ENCODE measurements around the gene SETD7. TPM values are rescaled to one million over a fixed set of nuclear protein-coding genes. Genes with fewer than 3 reads are reported as not detected.
"Not testable (repeated sequence)": the region's sequence is repeated elsewhere in the genome, so short reads cannot be mapped to it uniquely, and the experiment has no call there.

Gene SETD7
- total RNA-seq, 5 donors from 2014 or later (not counting 1 experiment from before 2014, with no cell fraction given) = 6.5 to 17.5 (median 10.3) TPM

- DNase-seq (no peak), ATAC-seq (replicated peaks in 1 of 4) (no peak)
- Histone ChIP-seq H3K4me3 (ENCODE audit: control insufficient read depth in 1 of 2, extremely low read depth in 1 of 2, low read length in 1 of 2) (no peak overlapping the region), H3K27ac (ENCODE audit: low read length) (no peak overlapping the region), H3K36me3 (ENCODE audit: control insufficient read depth in 2 of 2, extremely low read depth in 1 of 2, insufficient read depth in 1 of 2, low read length in 1 of 2) (no peaks in the 10 kb centered on the region), H3K4me1 (ENCODE audit: control insufficient read depth in 1 of 2, extremely low read depth in 1 of 2, insufficient read depth in 2 of 2, low read length in 2 of 2) (peaks cover 16 to 19% of the 10 kb centered on the region in 2 experiments), H3K9me3 (no peaks in the 10 kb centered on the region), H3K27me3 (replicated peaks in 1 of 2; ENCODE audit: control insufficient read depth in 2 of 2, extremely low read depth in 1 of 2, insufficient read depth in 2 of 2, low read length in 1 of 2) (no peaks in the 10 kb centered on the region)
- no peak overlapping the region for H3K4me3 Mint-ChIP-seq
- no peak overlapping the region for H3K27ac Mint-ChIP-seq
- H3K27me3 Mint-ChIP-seq = no peaks in the 10 kb centered on the region
- peaks cover 8% of the 10 kb centered on the region for H3K36me3 Mint-ChIP-seq
- no CpG with 5 or more reads among the region's 2 CpGs for WGBS (ENCODE audit: insufficient coverage)
- no peaks in the 10 kb centered on the region for H3K9me3 Mint-ChIP-seq
- H3K4me1 Mint-ChIP-seq = peaks cover 27 to 36% (median 32%) of the 10 kb centered on the region in 3 donors
- ChIA-PET POLR2A (no interaction called here), CTCF (interaction anchor here (0.6 to 0.7 kb wide), 3 partner anchors 11 to 635 kb away, joined by 3 to 6 read pairs (median 4); no protein-coding TSS in a partner anchor)
These were observed 105.4 kb downstream of the SETD7 start for GRCh38 chr4:139450586-139450985.

GRCh38 chr4:139447078-139447477, 108.9 kb downstream of the SETD7 start:
- H3K4me3 ChIP-seq (ENCODE audit: control insufficient read depth in 1 of 2, extremely low read depth in 1 of 2, low read length in 1 of 2); POLR2A ChIA-PET; H3K9me3 Mint-ChIP-seq; H3K27ac ChIP-seq (ENCODE audit: low read length); DNase-seq; CTCF ChIA-PET; H3K36me3 ChIP-seq (ENCODE audit: control insufficient read depth in 2 of 2, extremely low read depth in 1 of 2, insufficient read depth in 1 of 2, low read length in 1 of 2); H3K27ac Mint-ChIP-seq; H3K4me1 ChIP-seq (ENCODE audit: control insufficient read depth in 1 of 2, extremely low read depth in 1 of 2, insufficient read depth in 2 of 2, low read length in 2 of 2); H3K9me3 ChIP-seq; H3K4me1 Mint-ChIP-seq; H3K27me3 Mint-ChIP-seq; H3K27me3 ChIP-seq (replicated peaks in 1 of 2; ENCODE audit: control insufficient read depth in 2 of 2, extremely low read depth in 1 of 2, insufficient read depth in 2 of 2, low read length in 1 of 2); H3K4me3 Mint-ChIP-seq; ATAC-seq (replicated peaks in 1 of 4): not testable (repeated sequence)
- peaks cover 18% of the 10 kb centered on the region for H3K36me3 Mint-ChIP-seq
- 92% methylated on average over 3 of the region's 4 CpGs for WGBS (ENCODE audit: insufficient coverage)

Other genes starting within 250 kb of the SETD7 start
- gene RAB33B, start 102.1 kb downstream of the SETD7 start, total RNA-seq = 10 to 100 TPM; 11.9 to 17.9 (median 12.8) TPM
- 1 to 10 TPM; 1.9 to 6.2 (median 3.1) TPM for gene MGST2, start 109.6 kb upstream of the SETD7 start, total RNA-seq